Endometrial microvascular endothelial cells (primary cell): ENCODE measurements around the gene STRA8. TPM values are rescaled to one million over a fixed set of nuclear protein-coding genes. Genes with fewer than 3 reads are reported as not detected.
"Not testable (repeated sequence)": the region's sequence is repeated elsewhere in the genome, so short reads cannot be mapped to it uniquely, and the experiment has no call there.

Experiments used
- in situ Hi-C: cut with HindIII; loops from 2 replicates; pipeline ENCODE4 v1.10.0; 2017; ENCODE audit warnings: low sequenced_read_pairs, low pct_unique_long_range_greater_than_20kb; ENCODE audit errors: inconsistent ontology term
- total RNA-seq: library from RNA; depleted of rRNA; stranded (reverse); fragments of >200 nt; gene quantifications from one replicate; pipeline ENCODE4 v1.2.3, GENCODE V29; 2015; ENCODE audit errors: inconsistent ontology term

The STRA8 gene
- total RNA-seq, 1 donor from 2014 or later: not detected

GRCh38 chr7:135200821-135201331, 32.8 kb upstream of the STRA8 start:
- in situ Hi-C loops: no loop called here

- in situ Hi-C loops: no loop called here
These were observed 32.3 kb upstream of the STRA8 start for GRCh38 chr7:135201350-135201749.

- in situ Hi-C loops: no loop called here
These were observed 29.3 kb upstream of the STRA8 start for GRCh38 chr7:135204341-135204749.

GRCh38 chr7:135204876-135205275, 28.8 kb upstream of the STRA8 start:
- in situ Hi-C loops: no loop called here

GRCh38 chr7:135205850-135206249, 27.8 kb upstream of the STRA8 start:
- in situ Hi-C loops: no loop called here

- in situ Hi-C loops: no loop called here
These were observed 26.7 kb upstream of the STRA8 start for GRCh38 chr7:135206941-135207391.

GRCh38 chr7:135207406-135208101, 26.1 kb upstream of the STRA8 start:
- in situ Hi-C loops: no loop called here

GRCh38 chr7:135208102-135208793, 25.4 kb upstream of the STRA8 start:
- in situ Hi-C loops: no loop called here

- in situ Hi-C loops: no loop called here
These were observed 24.3 kb upstream of the STRA8 start for GRCh38 chr7:135209225-135209834.

GRCh38 chr7:135210888-135211178, 22.8 kb upstream of the STRA8 start:
- in situ Hi-C loops: no loop called here

- in situ Hi-C loops: no loop called here
These were observed 22.3 kb upstream of the STRA8 start, which contains the start of gene WDR91 for GRCh38 chr7:135211179-135211945. WDR91 (minus strand) TSS chr7:135211526; CDS start chr7:135211502, 24 bp downstream.

GRCh38 chr7:135211946-135212685, 21.5 kb upstream of the STRA8 start:
- in situ Hi-C loops: not testable (repeated sequence)

- in situ Hi-C loops: no loop called here
These were observed 19.8 kb upstream of the STRA8 start for GRCh38 chr7:135213831-135214230.

- in situ Hi-C loops: no loop called here
These were observed 18.5 kb upstream of the STRA8 start for GRCh38 chr7:135215180-135215579.

GRCh38 chr7:135215698-135216097, 17.9 kb upstream of the STRA8 start:
- in situ Hi-C loops: no loop called here

GRCh38 chr7:135217645-135218509, 15.8 kb upstream of the STRA8 start:
- in situ Hi-C loops: no loop called here

- in situ Hi-C loops: no loop called here
These were observed 9.6 kb upstream of the STRA8 start for GRCh38 chr7:135224027-135224426.

GRCh38 chr7:135231686-135232085, 2.0 kb upstream of the STRA8 start:
- in situ Hi-C loops: no loop called here
